Stromal cell of bone marrow (primary cell): ENCODE data around the gene SLC12A3.
"Not testable (repeated sequence)": the region's sequence is repeated elsewhere in the genome, so short reads cannot be mapped to it uniquely, and the experiment has no call there.

Experiments used
- DNase-seq: peaks from one replicate; pipeline ENCODE4 v3.0.0-alpha.2; 2012; ENCODE audit warnings: low read depth

SLC12A3 gene

GRCh38 chr16:56921571-56921970 is 56.6 kb downstream of the SLC12A3 start:
- DNase-seq = no peak

- no peak for DNase-seq
Measured at GRCh38 chr16:56923481-56924091, 58.6 kb downstream of the SLC12A3 start.

GRCh38 chr16:56927471-56927870 is 62.5 kb downstream of the SLC12A3 start:
- no peak for DNase-seq

GRCh38 chr16:56929639-56930038 is 64.6 kb downstream of the SLC12A3 start:
- DNase-seq = no peak

GRCh38 chr16:56930486-56931270 is 65.7 kb downstream of the SLC12A3 start:
- no peak for DNase-seq

GRCh38 chr16:56931271-56931891 is 66.4 kb downstream of the SLC12A3 start:
- no peak for DNase-seq

- peak; percentile 94 for DNase-seq
Measured at GRCh38 chr16:56931892-56932720, 67.1 kb downstream of the SLC12A3 start, which contains the start of gene HERPUD1. Gene HERPUD1 (plus strand): TSS chr16:56932142. CDS start chr16:56932245, 103 bp downstream.

- peak; percentile 69 for DNase-seq
Measured at GRCh38 chr16:56932721-56933619, 68.0 kb downstream of the SLC12A3 start.

GRCh38 chr16:56933828-56934598 is 69.0 kb downstream of the SLC12A3 start:
- DNase-seq = no peak

GRCh38 chr16:56934599-56935145 is 69.7 kb downstream of the SLC12A3 start:
- not testable (repeated sequence) for DNase-seq

GRCh38 chr16:56935201-56935600 is 70.2 kb downstream of the SLC12A3 start:
- DNase-seq = no peak

- no peak for DNase-seq
Measured at GRCh38 chr16:56936491-56936890, 71.5 kb downstream of the SLC12A3 start.

GRCh38 chr16:56936950-56937349 is 71.9 kb downstream of the SLC12A3 start:
- no peak for DNase-seq

- DNase-seq = no peak
Measured at GRCh38 chr16:56938664-56939513, 73.9 kb downstream of the SLC12A3 start.

- no peak for DNase-seq
Measured at GRCh38 chr16:56939801-56940200, 74.8 kb downstream of the SLC12A3 start.

GRCh38 chr16:56941092-56941491 is 76.1 kb downstream of the SLC12A3 start:
- no peak for DNase-seq

GRCh38 chr16:56941856-56942331 is 76.9 kb downstream of the SLC12A3 start:
- no peak for DNase-seq

- DNase-seq = no peak
Measured at GRCh38 chr16:56943761-56944375, 78.9 kb downstream of the SLC12A3 start.
